Measurements from ENCODE around the gene LZTS2. TPM values are rescaled to one million over a fixed set of nuclear protein-coding genes. Genes with fewer than 3 reads are reported as not detected.
"Not testable (repeated sequence)": the region's sequence is repeated elsewhere in the genome, so short reads cannot be mapped to it uniquely, and the experiment has no call there.

Gene LZTS2
- total RNA-seq, 4 donors from 2014 or later: 81.4 to 134 (median 98.7) TPM

DNA sequence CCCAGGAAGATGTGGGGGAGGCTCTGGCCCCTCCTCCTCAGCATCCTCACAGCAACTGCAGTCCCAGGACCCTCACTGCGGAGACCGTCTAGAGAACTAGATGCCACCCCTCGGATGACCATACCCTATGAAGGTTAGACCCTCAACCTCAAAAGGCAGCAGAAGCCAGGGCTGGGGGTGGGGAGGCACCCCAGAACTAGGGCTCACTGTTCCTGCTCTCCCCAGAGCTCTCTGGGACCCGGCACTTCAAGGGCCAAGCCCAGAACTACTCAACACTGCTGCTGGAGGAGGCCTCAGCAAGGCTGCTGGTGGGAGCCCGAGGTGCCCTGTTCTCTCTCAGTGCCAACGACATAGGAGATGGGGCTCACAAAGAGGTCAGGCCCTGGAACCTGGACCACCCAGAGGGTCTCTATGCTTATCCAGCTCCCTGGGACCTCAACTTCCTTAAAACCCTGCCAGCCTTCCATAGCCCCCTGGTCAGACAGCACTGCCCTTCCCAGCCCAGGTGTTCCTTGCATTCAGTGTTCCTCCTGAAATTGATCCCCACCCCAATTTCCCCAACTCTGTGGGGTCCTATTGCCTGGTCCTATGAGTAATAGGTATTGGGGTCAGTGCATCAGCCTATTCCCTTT is 26.6 kb upstream of the LZTS2 start:
- no peak overlapping the region for H3K4me3 ChIP-seq
- H3K27me3 ChIP-seq: no peaks in the 10 kb centered on the region
- TF ChIP-seq EP300 (IDR thresholded peaks at IDR 0.05): no peak
- TF ChIP-seq, protein P1, sequence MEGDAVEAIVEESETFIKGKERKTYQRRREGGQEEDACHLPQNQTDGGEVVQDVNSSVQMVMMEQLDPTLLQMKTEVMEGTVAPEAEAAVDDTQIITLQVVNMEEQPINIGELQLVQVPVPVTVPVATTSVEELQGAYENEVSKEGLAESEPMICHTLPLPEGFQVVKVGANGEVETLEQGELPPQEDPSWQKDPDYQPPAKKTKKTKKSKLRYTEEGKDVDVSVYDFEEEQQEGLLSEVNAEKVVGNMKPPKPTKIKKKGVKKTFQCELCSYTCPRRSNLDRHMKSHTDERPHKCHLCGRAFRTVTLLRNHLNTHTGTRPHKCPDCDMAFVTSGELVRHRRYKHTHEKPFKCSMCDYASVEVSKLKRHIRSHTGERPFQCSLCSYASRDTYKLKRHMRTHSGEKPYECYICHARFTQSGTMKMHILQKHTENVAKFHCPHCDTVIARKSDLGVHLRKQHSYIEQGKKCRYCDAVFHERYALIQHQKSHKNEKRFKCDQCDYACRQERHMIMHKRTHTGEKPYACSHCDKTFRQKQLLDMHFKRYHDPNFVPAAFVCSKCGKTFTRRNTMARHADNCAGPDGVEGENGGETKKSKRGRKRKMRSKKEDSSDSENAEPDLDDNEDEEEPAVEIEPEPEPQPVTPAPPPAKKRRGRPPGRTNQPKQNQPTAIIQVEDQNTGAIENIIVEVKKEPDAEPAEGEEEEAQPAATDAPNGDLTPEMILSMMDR (IDR thresholded peaks at IDR 0.05): no peak
- no peak for TF ChIP-seq POLR2A (IDR thresholded peaks at IDR 0.05)
- H3K4me1 ChIP-seq: peaks cover 0 to 29% (median 14%) of the 10 kb centered on the region in 4 donors
- peaks cover 0 to 23% (median 0%) of the 10 kb centered on the region in 3 donors for H3K36me3 ChIP-seq
- no peaks in the 10 kb centered on the region for H3K9me3 ChIP-seq
- DNase-seq (ENCODE audit: low spot score in 2 of 2): no peak
- 83 to 85% methylated on average over 4 to 5 of the region's 6 CpGs for WGBS, 2 donors
- no peak overlapping the region for H3K27ac ChIP-seq

DNA sequence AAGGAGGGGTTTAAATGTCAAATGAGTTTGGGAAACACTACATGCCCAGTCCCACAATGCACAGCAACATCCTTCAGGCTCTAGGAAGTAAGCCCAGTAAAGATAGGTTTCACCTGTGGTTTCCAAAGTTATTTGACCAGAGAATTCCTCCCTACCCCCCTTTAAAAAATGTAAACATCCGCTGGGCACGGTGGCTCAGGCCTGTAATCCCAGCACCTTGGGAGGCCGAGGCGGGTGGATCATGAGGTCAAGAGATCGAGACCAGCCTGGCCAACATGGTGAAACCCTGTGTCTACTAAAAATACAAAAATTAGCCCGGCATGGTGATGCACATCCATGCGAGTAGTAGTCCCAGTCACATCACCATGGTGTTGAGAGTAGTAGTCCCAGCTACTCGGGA is 24.2 kb upstream of the LZTS2 start:
- H3K4me3 ChIP-seq; H3K27me3 ChIP-seq; H3K27ac ChIP-seq; DNase-seq (ENCODE audit: low spot score in 2 of 2); H3K9me3 ChIP-seq: not testable (repeated sequence)
- Histone ChIP-seq H3K4me1 (peaks cover 0 to 11% (median 0%) of the 10 kb centered on the region in 4 donors), H3K36me3 (peaks cover 0 to 46% (median 0%) of the 10 kb centered on the region in 3 donors)
- 83 to 85% methylated on average over 8 of the region's 8 CpGs for WGBS, 2 donors

DNA sequence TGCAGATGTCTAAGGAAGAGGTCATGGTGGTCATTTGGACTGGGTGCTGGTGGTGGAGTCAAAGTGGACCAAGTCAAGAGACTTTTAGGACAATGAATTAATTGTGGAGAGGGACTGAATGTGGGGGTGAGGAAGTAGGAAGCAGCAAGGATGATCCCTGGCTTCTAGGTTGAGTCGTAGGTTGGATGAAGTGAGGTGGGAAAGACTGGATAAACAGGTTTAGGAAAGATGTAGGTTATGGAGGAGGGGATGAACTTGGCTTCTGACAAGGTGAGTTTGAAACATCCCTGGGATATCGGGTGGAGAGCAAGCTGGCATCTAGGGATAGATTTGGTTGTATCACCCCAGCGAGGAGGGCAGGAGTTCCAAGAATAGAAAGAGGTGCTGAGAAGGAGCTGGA is 22.7 kb upstream of the LZTS2 start:
- H3K27ac ChIP-seq: no peak overlapping the region
- no peaks in the 10 kb centered on the region for H3K27me3 ChIP-seq
- WGBS, 2 donors: 85 to 87% methylated on average over 3 of the region's 3 CpGs
- H3K36me3 ChIP-seq: peaks cover 0 to 61% (median 0%) of the 10 kb centered on the region in 3 donors
- no peaks in the 10 kb centered on the region for H3K9me3 ChIP-seq
- DNase-seq (ENCODE audit: low spot score in 2 of 2): no peak
- TF ChIP-seq, protein P1 (IDR thresholded peaks at IDR 0.05): no peak
- TF ChIP-seq EP300 (IDR thresholded peaks at IDR 0.05) (no peak), POLR2A (IDR thresholded peaks at IDR 0.05) (no peak)
- no peak overlapping the region for H3K4me3 ChIP-seq
- H3K4me1 ChIP-seq: peaks cover 0 to 3% (median 0%) of the 10 kb centered on the region in 4 donors

DNA sequence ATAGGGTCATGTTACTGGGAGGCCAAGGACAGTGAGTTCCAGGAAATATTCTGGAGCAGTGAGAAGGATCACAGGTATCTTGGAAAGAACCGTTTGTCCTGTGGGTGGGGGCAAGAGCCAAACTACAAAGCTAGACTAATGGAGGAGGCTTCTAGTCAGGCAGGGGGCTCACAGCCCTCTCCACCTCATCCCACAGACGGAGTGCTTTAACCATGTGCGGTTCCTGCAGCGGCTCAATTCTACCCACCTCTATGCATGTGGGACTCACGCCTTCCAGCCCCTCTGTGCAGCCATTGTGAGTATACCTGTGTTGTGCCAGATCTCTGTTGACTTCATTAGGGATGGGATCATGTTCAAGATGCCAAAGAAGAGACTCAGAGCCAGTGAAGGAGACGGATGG is 22.2 kb upstream of the LZTS2 start:
- 82 to 83% methylated on average over 6 of the region's 6 CpGs for WGBS, 2 donors
- Histone ChIP-seq H3K27me3 (no peaks in the 10 kb centered on the region), H3K4me1 (no peaks in the 10 kb centered on the region), H3K9me3 (no peaks in the 10 kb centered on the region), H3K27ac (no peak overlapping the region), H3K36me3 (peaks cover 0 to 67% (median 0%) of the 10 kb centered on the region in 3 donors), H3K4me3 (no peak overlapping the region)
- TF ChIP-seq, protein P1 (IDR thresholded peaks at IDR 0.05): no peak
- TF ChIP-seq POLR2A (IDR thresholded peaks at IDR 0.05): no peak
- TF ChIP-seq EP300 (IDR thresholded peaks at IDR 0.05): no peak
- DNase-seq (ENCODE audit: low spot score in 2 of 2): no peak

DNA sequence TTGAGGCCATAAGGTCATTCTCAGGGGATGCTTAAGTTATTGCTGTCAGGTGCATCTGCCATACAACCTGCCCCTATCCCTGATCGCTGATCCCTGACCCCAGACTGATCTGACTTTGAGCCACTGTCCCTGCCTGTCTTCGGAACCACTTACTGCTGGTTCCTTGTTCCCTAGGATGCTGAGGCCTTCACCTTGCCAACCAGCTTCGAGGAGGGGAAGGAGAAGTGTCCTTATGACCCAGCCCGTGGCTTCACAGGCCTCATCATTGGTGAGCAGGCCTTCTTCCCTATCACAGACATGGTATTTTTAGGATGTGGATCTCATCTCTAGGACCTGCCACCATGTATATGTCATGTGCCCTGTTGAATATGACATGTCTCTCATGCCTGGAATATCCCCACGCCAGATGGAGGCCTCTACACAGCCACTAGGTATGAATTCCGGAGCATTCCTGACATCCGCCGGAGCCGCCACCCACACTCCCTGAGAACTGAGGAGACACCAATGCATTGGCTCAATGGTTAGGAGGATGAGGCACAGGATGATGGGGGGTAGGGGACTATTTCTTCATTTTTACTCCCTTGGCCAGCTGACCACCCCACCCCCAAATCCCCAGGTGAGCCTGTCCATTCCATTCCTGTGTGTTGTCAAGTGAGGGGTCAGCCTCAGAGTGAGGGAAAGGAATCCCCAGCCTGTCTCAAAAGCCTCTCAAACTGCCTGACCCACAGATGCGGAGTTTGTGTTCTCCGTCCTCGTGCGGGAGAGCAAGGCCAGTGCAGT is 21.3 kb upstream of the LZTS2 start:
- DNase-seq (ENCODE audit: low spot score in 2 of 2): no peak
- no peak overlapping the region for H3K27ac ChIP-seq
- H3K9me3 ChIP-seq: no peaks in the 10 kb centered on the region
- WGBS, 2 donors: 89 to 90% methylated on average over 13 of the region's 13 CpGs
- H3K4me1 ChIP-seq: no peaks in the 10 kb centered on the region
- no peaks in the 10 kb centered on the region for H3K27me3 ChIP-seq
- H3K36me3 ChIP-seq: peaks cover 0 to 72% (median 0%) of the 10 kb centered on the region in 3 donors
- no peak overlapping the region for H3K4me3 ChIP-seq
- TF ChIP-seq, protein P1 (IDR thresholded peaks at IDR 0.05): no peak
- TF ChIP-seq EP300 (IDR thresholded peaks at IDR 0.05) (no peak), POLR2A (IDR thresholded peaks at IDR 0.05) (no peak)

Measured in tibial nerve (tissue), 4 donors.